ENCODE results near the gene PGF. TPM values are rescaled to one million over a fixed set of nuclear protein-coding genes. Genes with fewer than 3 reads are reported as not detected.
"Not testable (repeated sequence)": the region's sequence is repeated elsewhere in the genome, so short reads cannot be mapped to it uniquely, and the experiment has no call there.

The PGF gene
- 10 to 100 TPM in 11 of 12 donors, not detected in 1; 15.5 to 51.5 (median 29.1) TPM for polyA plus RNA-seq (ENCODE audit: insufficient read length in 12 of 12)
- long read RNA-seq, donor 1, partial matches to known transcripts = 0 of 3 reads
- long read RNA-seq, donor 1, other reads (novel, unspliced or antisense) = 0 of 3 reads
- long read RNA-seq, donor 2, transcript PGF-203 (6 exons, 1,699 nt) = major isoform, 5 of 9 reads
- long read RNA-seq, donor 2, partial matches to known transcripts = 0 of 9 reads
- long read RNA-seq, donor 2, other reads (novel, unspliced or antisense) = 0 of 9 reads
- long read RNA-seq, donor 3, partial matches to known transcripts = 0 of 7 reads
- long read RNA-seq, donor 3, other reads (novel, unspliced or antisense) = 0 of 7 reads
- long read RNA-seq, donor 4, partial matches to known transcripts = 0 of 5 reads
- long read RNA-seq, donor 4, other reads (novel, unspliced or antisense) = 0 of 5 reads
- long read RNA-seq, donor 5, transcript PGF-203 (6 exons, 1,699 nt) = major isoform, 11 of 20 reads
- long read RNA-seq, donor 5, partial matches to known transcripts = 5 of 20 reads
- long read RNA-seq, donor 5, other reads (novel, unspliced or antisense) = 0 of 20 reads
- long read RNA-seq, donor 6, partial matches to known transcripts = 0 of 3 reads
- long read RNA-seq, donor 6, other reads (novel, unspliced or antisense) = 0 of 3 reads
- long read RNA-seq, donor 7, transcript PGF-206 (7 exons, 1,927 nt) = major isoform, 6 of 7 reads
- long read RNA-seq, donor 7, partial matches to known transcripts = 0 of 7 reads
- long read RNA-seq, donor 7, other reads (novel, unspliced or antisense) = 0 of 7 reads
- long read RNA-seq, donor 8, transcript PGF-206 (7 exons, 1,927 nt) = minor isoform, 7 of 19 reads
- long read RNA-seq, donor 8, transcript PGF-203 (6 exons, 1,699 nt) = major isoform, 11 of 19 reads
- long read RNA-seq, donor 8, partial matches to known transcripts = 0 of 19 reads
- long read RNA-seq, donor 8, other reads (novel, unspliced or antisense) = 0 of 19 reads
- long read RNA-seq, donor 9, partial matches to known transcripts = 0 of 6 reads
- long read RNA-seq, donor 9, other reads (novel, unspliced or antisense) = 0 of 6 reads
- long read RNA-seq, donor 10, transcript PGF-206 (7 exons, 1,927 nt) = minor isoform, 5 of 16 reads
- long read RNA-seq, donor 10, transcript PGF-203 (6 exons, 1,699 nt) = major isoform, 10 of 16 reads
- long read RNA-seq, donor 10, partial matches to known transcripts = 0 of 16 reads
- long read RNA-seq, donor 10, other reads (novel, unspliced or antisense) = 0 of 16 reads
- long read RNA-seq, donor 11, transcript PGF-203 (6 exons, 1,699 nt) = major isoform, 7 of 10 reads
- long read RNA-seq, donor 11, partial matches to known transcripts = 0 of 10 reads
- long read RNA-seq, donor 11, other reads (novel, unspliced or antisense) = 0 of 10 reads

DNA sequence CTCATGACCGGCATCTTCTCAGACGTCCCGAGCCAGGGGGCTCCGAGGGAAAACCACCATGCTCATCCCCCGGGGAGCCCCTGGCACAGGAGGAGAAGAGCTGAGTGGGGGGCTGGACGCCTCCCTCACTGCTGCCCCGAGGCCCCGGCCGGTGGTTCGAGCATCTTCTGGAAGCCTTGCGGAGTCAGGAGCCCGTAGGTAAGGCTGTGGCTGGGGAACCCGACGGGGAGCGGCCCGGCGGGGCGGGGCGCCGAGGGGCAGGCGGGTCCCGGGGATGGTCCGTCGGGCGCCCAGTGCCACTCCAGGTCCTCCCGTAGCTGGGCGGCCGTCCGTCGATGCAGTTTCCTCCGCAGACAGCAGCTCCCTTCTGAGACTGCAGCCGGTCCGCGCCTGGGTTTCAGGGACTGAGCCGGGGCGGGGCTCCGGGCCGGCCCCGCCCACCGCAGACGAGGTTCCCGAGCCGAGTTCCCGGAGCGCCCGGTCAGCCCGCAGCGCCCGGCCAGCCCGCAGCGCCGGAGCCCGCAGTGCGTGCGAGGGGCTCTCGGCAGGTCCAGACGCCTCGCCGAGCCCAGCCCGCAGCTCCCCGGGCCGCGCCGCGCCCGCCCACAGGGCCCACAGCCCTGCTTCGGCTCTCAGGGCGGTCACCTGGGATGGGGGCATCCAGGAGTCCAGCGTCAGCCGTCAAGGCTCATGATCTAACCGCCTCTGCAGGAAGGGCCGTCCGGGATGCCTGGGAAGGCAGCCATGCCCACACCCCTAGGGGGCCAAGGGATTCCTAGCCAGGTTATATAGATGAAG is at the start of gene PGF:
PGF (minus strand) TSS at position 369 of the 798 bp plus-strand sequence; CDS start at position 14, 355 bp downstream.
- no peak for DNase-seq

DNA sequence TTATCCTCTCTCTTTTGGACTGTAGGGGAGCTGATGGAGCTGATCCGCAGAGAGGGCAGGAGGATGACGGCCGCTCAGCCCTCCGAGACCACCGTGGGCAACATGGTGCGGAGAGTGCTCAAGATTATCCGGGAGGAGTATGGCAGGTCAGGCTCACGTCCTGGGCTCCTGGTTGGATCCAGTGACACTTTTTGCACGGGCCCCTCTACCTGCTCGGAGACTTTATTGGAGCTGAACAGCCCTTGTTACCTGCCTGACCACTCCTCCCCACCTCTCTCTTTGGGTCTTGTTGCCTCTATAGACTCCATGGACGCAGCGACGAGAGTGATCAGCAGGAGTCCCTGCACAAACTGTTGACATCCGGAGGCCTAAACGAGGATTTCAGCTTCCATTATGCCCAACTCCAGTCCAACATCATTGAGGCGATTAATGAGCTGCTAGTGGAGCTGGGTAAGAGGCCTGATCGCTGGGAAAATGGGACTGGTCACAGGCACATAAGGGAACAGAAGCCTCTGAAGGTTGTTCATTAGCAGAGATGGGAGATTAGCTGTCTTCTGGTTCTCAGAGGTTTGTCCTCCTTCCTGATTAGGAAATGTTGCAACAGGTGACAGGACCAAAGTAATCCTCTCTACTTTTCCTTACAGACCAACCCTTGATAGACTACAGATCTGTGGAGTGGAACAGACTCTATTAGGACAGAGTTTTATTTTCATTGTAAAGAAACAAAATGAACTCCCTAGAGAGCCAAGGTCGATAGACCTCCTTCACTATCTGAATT is 48.0 kb upstream of the PGF start:
- DNase-seq = no peak

DNA sequence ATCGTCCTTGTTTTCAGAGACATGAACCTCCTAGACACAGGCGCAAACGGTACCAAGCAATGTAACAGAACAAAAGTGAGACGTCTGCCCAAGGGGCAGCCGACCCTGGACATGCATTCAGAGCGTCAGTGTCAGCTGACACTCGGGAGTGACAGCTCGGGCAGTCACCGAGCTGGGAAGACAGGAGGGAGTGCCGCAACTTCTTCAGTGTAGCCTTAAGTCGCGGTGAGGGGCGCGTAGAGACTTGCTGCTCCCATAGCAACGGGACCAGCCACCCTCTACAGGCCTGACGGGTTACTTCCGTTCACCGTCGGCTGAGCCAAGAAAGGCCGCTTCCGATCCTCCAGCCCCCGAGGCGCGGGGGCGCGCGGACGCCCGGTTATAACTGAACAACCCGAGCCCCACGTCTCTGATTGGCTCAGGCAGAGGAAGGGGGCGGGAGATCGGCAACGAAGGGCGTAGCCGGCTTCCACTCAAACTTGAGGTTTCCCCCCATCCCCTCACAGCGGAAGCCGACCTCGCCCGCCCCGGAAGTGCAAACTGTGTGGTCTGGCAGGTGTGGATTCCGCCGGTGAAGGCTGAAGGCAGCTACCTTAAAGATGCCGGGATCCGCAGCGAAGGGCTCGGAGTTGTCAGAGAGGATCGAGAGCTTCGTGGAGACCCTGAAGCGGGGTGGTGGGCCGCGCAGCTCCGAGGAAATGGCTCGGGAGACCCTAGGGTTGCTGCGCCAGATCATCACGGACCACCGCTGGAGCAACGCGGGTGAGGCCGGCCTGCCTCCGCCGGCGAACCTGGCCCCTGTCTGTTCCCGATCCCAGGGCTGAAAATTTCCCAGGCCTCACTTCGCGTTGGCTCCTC is 47.2 kb upstream of the PGF start, which contains the start of gene EIF2B2:
EIF2B2 (plus strand) TSS at position 530 of the 858 bp plus-strand sequence; CDS start at position 600, 70 bp downstream.
- peak; percentile 98 for DNase-seq

DNA sequence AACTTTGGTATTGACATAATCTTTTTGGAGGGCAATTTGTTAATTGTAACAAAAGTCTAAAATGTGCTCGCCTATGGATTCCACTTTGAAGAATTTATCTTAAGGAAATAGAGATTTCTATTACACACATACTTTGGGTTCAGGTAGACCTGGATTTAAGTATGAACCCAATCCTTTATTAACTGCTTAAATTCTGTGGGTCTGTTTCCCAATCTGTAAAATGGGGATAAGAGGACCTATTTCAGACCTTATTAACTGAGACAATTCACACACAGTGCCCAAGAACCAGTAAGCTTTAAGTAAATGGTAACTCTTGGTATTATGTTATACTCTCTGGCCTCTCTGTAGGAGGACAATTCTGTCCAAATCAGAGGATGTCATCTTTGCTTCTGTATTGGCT is 46.5 kb upstream of the PGF start:
- DNase-seq = no peak

DNA sequence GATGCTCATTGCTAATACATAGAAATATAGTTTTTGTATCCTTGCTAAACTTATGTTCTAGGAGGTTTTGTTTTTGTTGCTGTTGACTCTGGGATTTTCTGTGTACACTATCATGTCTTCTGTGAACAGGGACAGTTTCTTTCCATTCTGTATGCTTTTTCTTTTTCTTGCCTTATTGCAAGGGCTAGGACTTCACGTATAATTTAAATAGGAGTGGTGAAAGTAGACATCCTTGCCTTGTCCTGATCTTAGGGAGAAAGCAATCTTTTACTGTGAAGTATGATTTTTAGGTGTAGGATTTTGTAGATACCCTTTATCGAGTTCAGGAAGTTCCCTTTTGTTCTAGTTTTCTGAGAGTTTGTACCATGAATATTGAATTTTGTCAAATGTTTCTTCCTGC is 45.9 kb upstream of the PGF start:
- DNase-seq = no peak

DNA sequence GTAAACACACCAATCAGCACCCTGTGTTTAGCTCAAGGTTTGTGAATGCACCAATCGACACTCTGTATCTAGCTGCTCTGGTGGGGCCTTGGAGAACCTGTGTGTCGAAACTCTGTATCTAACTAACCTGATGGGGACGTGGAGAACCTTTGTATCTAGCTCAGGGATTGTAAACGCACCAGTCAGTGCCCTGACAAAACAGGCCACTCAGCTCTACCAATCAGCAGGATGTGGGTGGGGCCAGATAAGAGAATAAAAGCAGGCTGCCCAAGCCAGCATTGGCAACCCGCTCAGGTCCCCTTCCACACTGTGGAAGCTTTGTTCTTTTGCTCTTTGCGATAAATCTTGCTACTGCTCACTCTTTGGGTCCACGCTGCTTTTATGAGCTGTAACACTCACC is 40.4 kb upstream of the PGF start:
- not testable (repeated sequence) for DNase-seq

DNA sequence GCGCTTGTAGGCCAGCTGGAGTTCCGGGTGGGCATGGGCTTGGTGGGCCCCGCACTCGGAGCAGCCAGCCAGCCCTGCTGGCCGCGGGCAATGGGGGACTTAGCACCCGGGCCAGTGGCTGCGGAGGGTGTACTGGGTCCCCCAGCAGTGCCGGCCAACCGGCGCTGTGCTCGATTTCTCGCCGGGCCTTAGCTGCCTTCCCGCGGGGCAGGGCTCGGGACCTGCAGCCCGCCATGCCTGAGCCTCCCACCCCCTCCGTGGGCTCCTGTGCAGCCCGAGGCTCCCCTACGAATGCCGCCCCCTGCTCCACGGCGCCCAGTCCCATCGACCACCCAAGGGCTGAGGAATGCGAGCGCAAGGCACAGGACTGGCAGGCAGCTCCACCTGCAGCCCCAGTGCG is 38.8 kb upstream of the PGF start:
- DNase-seq = not testable (repeated sequence)

DNA sequence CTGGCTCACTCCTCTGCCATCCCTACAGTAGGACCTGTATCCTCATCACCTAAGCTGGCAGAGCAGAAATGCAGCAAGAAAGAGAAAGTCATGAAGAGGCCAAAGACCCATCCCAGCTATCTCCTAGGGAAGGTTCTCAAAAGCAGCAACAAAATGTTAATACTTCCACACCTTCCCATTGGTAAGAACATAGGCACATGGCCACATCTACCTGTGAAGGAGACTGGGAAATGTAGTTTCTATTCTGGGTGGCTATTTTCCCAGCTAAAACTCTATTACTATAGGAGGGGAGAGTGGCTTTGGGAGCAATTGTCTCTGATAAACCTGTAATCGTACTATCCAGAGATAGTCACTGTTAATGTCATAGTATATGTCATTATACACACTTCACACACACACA is 33.6 kb upstream of the PGF start:
- no peak for DNase-seq

DNA sequence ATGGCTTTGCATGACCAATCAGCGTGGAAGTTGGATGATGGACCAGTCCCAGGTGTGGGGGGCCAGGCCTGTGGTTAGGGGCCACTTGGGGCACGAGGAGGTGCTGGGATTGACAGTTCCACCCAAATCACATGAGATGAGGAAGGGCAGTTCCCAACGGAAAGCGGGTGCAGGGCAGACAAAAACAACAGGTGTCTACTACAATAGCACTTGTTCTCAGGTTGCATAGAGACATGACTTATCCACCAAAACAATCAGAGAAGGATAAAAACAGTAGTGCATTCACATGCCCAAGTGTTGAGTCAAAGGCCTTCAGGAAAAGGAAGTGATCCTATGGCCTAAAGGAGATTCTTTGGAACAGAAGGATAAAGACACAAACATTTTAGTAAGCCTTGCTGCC is 32.7 kb upstream of the PGF start:
- no peak for DNase-seq

DNA sequence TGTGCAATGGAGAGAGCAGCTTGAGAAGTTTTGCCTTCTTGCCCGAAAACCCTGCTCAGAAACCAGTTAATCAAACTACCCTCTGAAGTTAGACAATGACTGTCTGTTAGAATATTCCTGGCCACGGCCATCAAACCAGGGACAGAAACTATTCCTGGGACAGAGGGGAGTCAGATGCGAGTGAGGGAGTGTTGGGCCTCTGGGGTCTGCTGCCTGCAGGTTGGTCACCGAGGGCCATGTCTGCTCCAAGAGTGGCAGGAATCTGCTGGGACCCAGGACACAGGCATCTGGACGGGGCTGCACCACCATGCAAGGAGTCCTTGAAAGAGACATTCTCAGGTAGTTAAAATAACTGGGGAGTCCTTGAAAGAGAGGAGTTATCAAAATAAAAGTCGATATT is 30.4 kb upstream of the PGF start:
- no peak for DNase-seq

DNA sequence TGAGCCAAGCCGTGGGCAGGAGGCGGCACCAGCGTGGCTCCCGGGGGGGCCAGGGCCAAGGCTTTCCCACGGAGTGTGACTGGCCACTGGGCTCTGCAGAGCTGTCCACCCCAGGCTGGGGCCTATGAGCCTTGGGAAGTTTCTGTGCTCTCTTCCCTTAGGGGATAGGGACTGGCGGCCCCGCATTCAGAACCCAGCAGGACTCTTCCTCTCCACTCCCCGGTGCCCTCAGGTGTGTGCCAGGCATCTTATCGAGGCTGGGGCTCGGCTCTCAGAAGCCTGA is 29.6 kb upstream of the PGF start:
- no peak for DNase-seq

DNA sequence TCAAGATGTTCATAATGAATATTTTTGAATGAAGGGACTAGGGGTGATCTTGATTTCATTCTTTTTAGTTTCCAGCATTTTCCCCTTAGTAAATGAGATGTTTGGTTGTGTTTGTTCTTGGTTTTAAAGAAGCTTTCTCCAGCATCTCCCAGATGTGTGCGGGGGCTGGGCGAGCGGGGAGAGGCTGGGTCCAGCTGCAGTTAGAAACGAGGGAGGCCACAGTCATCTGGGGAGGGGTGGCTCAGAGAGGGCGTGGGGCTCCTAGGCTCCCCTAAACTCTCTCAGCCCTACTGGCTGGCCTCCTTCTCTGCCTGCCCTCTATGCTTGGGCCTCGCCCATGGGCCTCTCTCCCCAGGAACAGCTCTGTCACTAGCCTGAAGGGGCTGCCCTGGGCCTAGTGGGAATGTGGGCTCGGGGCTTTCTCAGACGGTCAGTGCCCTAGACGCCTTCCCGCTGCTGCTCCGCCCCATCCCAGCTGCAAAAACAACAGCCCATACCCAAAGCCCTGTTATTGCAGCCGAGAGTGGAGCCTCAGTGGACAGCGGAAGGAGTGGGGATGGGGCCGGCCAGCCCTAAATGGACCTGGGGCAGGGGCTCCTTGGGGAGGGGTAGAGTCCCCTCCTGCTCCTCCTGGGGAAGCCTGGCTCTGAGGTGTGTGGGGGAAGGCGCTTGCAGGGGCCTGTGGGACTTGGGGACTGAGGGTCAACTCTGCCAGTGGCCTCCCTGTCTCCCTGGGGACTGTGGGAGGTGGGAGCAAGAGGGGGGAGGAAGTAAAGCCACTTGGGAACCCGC is 29.0 kb upstream of the PGF start:
- no peak for DNase-seq

DNA sequence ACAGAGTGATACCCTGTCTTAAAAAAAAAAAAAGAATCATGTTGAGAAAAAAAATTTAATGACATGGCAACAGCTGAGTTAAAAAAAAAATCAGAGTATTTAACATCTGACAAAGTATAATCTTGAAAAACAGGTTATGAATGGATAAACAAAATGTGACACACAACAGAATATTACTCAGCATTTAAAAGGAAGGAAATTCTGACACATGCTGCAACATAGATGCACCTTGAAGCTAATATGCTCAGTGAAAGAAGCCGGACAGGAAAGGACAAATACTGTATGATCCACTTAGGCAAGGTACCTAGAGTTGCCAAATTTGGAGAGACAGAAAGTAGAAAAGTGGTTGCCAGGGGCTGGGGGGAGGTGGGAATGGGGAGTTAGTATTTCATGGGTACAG is 27.9 kb upstream of the PGF start:
- no peak for DNase-seq

DNA sequence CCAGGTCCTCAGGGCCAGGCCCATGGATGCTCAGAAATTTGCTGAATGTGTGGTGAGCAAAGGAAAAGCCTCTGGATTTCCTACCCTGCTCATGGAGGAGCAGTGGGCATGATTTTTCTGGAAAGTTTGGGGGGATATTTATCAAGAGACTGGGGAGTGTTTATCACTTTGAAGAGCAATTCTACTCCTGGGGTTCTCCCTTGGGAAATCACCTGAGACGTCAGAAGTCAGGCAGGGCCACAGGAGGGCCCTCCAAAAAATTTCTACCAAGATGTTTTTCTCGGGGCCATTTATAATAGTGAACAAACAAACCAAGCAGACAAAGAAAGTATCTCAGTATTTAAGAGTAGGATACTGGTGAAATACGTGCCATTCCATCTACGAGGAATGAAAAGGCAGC is 27.3 kb upstream of the PGF start:
- no peak for DNase-seq

DNA sequence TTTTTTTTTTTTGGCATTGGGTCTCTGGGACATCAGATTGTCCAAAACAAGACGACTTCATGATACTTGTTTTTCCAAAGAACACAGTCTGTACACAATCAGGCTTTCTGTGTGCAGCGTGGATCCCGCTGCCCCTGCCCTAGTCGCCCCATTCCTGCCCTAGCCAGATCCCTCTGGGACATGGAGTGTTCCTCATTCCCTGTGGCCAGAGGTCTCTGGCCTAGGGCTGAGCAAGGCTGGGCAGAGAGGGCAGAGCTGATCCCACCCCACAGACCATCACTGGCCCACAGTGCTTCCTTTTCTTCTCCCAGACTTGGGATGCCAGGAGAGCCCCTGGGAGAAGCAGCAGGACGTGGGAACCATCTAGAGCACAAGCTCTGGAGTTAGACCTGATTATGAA is 26.4 kb upstream of the PGF start:
- no peak for DNase-seq

DNA sequence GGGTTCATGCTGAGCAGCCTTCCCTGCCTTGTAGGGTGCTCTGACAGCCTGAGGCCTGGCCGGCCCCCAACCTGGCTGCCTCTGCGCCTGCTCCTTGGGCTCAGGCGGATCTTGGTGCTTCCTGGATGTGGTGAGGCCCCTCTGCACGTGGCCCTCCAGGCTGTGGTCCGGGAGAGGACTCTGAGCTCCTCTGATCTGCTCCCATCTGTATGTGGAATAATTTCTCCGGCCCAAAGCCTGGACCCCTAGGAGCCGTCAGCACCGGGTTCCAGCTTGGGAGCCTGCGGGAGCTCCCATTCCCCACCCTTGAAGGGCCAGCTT is 26.0 kb upstream of the PGF start:
- no peak for DNase-seq

DNA sequence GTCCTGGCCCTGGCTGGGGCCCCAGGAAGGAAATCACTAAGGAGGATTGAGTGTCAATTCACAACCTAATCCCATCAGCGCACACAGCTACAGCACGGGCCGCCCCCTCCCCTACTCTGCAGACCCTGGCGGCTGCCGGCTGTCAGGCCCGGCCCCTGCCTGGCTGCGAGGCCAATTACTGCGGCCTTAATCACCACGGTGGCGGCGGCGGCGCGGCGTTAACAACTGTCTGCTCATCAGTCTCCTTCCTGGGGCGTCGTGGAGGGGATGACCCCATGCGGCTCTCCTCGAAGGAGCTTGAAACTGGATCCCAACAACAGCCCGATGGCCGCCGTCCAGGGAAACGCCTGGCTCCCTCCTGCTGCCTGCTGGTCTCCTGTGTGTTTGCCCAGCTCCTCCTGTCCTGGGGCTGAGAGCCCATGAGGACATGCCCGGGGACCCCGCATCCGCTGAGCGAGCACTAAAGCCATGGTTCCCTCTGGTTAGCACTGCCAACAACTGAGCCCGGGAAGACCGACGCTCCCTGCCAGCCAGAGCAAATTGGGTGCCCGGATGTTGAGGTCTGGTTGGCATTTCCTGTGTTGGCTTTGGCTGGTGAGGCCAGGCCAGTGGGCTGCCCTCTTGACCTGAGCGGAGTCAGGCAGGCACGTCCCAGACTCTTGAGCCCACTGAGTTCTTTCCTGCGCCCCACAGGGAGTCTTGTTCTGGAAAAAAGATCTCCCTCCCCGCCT is 25.5 kb upstream of the PGF start:
- DNase-seq = no peak

DNA sequence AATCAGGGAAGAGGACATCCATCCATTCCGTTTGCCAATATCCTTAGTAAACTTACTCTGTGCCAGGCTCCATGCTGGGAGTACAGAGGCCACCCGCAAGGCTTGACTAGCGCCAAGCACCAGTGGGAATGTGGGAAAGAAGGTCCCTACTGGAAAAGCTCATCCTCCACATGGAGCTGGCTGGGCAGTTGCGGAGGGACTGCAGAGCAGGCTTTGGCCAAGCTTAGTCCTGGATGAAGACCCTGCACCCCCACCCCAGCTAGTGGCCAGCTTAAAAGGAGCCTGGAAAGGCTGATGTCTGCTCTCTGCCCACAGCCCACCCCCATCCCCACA is 25.0 kb upstream of the PGF start:
- DNase-seq = no peak

All from muscle of arm (tissue), 14 donors.